ENCODE results near the gene KLK7.

- TF ChIP-seq POLR2A (IDR thresholded peaks at IDR 0.05; ENCODE audit: low read depth, low read length), result no peak
- no peak for TF ChIP-seq RAD21 (IDR thresholded peaks at IDR 0.05; ENCODE audit: insufficient read depth, low read depth, low read length)
- TF ChIP-seq SMAD1 (IDR thresholded peaks at IDR 0.05; ENCODE audit: low read depth, partially characterized antibody), result no peak
- no peak for TF ChIP-seq EZH2 (IDR thresholded peaks at IDR 0.05; ENCODE audit: borderline replicate concordance, control insufficient read depth, low read depth, low read length)
Observed at GRCh38 chr19:51002542-51003311, 19.0 kb upstream of the KLK7 start.
